PC-9 (cell line): ENCODE measurements around the gene BACH1. TPM values are rescaled to one million over a fixed set of nuclear protein-coding genes. Genes with fewer than 3 reads are reported as not detected.

Experiments used
- BruUV-seq: library from RNA; stranded (reverse); fragments of 400-500 nt; replicated peaks from 2 replicates; lab custom pipeline; 2021; lab: Mats Ljungman, UMichigan
- CTCF ChIA-PET: fragments of 300-600 bp; sonication (Branson Sonifier 250); formaldehyde crosslinking; loops from one replicate; lab custom pipeline; 2022; ENCODE audit warnings: antibody characterized with exemption; lab: Charles Lee
- POLR2A ChIA-PET: fragments of 300-600 bp; sonication (Branson Sonifier 250); formaldehyde crosslinking; loops from one replicate; lab custom pipeline; 2022; ENCODE audit warnings: antibody characterized with exemption; ENCODE audit not compliant: unreplicated experiment; lab: Charles Lee
- DNase-seq, 2 experiments: peaks; one replicate each; pipeline versions ENCODE4 v3.0.0 to v3.0.0-alpha.2; 2015 to 2022; ENCODE audit warnings: mixed read lengths in 1 of 2
- H2AFZ ChIP-seq: fragments of 200-600 bp; sonication (generic); 2 replicates; pipeline ENCODE4 v1.8.1; 2017; ENCODE audit warnings: antibody characterized with exemption
- H3F3A ChIP-seq: fragments of 200-600 bp; sonication (generic); 2 replicates; pipeline ENCODE4 v1.8.1; 2017; ENCODE audit warnings: antibody characterized with exemption, mild to moderate bottlenecking, low read depth; ENCODE audit not compliant: insufficient read depth
- H3K27ac ChIP-seq: fragments of 200-600 bp; sonication (generic); 2 replicates; pipeline ENCODE4 v1.6.1; 2016; ENCODE audit warnings: mixed run types
- H3K27me3 ChIP-seq: fragments of 200-600 bp; sonication (generic); 2 replicates; pipeline ENCODE4 v1.6.1; 2016; ENCODE audit warnings: low read depth, mixed run types; ENCODE audit not compliant: insufficient read depth
- H3K36me3 ChIP-seq: fragments of 200-600 bp; sonication (generic); 2 replicates; pipeline ENCODE4 v1.6.1; 2016; ENCODE audit warnings: low read depth, mixed run types
- H3K4me1 ChIP-seq: fragments of 200-600 bp; sonication (generic); replicated peaks from 2 replicates; pipeline ENCODE4 v1.6.1; 2016; ENCODE audit warnings: mixed run types; ENCODE audit not compliant: insufficient read depth
- H3K4me2 ChIP-seq: fragments of 200-600 bp; sonication (generic); 2 replicates; pipeline ENCODE4 v1.6.1; 2017; ENCODE audit warnings: mixed run types
- H3K4me3 ChIP-seq: fragments of 200-600 bp; sonication (generic); 2 replicates; pipeline ENCODE4 v1.6.1; 2016; ENCODE audit warnings: mixed run types
- H3K79me2 ChIP-seq: fragments of 200-600 bp; sonication (generic); 2 replicates; pipeline ENCODE4 v1.6.1; 2017; ENCODE audit warnings: low read depth, mixed run types
- H3K9me2 ChIP-seq: fragments of 200-600 bp; sonication (generic); 2 replicates; pipeline ENCODE4 v1.8.1; 2017; ENCODE audit warnings: mild to moderate bottlenecking; ENCODE audit not compliant: insufficient read depth
- H3K9me3 ChIP-seq: fragments of 200-600 bp; sonication (generic); 2 replicates; pipeline ENCODE4 v1.8.1; 2016; ENCODE audit warnings: low read depth; ENCODE audit not compliant: insufficient read depth
- H4K20me1 ChIP-seq: fragments of 200-600 bp; sonication (generic); 2 replicates; pipeline ENCODE4 v1.8.1; 2017; ENCODE audit not compliant: insufficient read depth
- CTCF ChIP-seq: fragments of 200-600 bp; sonication (generic); conservative IDR thresholded peaks from 2 replicates; pipeline ENCODE4 v1.6.1; 2017; ENCODE audit warnings: mixed run types, antibody characterized with exemption, mild to moderate bottlenecking, moderate library complexity
- EZH2 ChIP-seq: fragments of 200-600 bp; sonication (generic); IDR thresholded peaks from 2 replicates; pipeline ENCODE4 v1.8.0; 2017; ENCODE audit warnings: antibody characterized with exemption, low read depth
- intact Hi-C: fragments of 100-400 bp; cut with micrococcal nuclease; formaldehyde crosslinking; loops from one replicate; pipeline ENCODE4 v1.10.0; 2022; ENCODE audit not compliant: unreplicated experiment
- total RNA-seq: library from RNA; stranded (reverse); gene quantifications from 2 replicates; pipeline ENCODE4 v1.2.3, GENCODE V29; 2021

The BACH1 gene
- total RNA-seq, 1 experiment from 2014 or later, result 39.9 TPM

GRCh38 chr21:29321932-29322928 is 23.5 kb downstream of the BACH1 start:
- no peaks in the 10 kb centered on the region; the same call in 1 of the 2 replicates for H3K9me3 ChIP-seq
- no peak overlapping the region for H3K27ac ChIP-seq
- CTCF ChIA-PET, result no interaction called here
- DNase-seq, result no peak
- no peaks in the 10 kb centered on the region; the same call in 1 of the 2 replicates for H3F3A ChIP-seq
- no peaks in the 10 kb centered on the region for H3K9me2 ChIP-seq
- no peaks in the 10 kb centered on the region for H3K4me1 ChIP-seq
- H3K4me2 ChIP-seq, result no peak overlapping the region
- peaks cover 31% of the 10 kb centered on the region for H4K20me1 ChIP-seq
- no peak overlapping the region for H3K4me3 ChIP-seq
- intact Hi-C loops, result no loop called here
- H3K79me2 ChIP-seq, result peaks cover 79% of the 10 kb centered on the region
- POLR2A ChIA-PET, result interaction anchor here (0.6 to 0.9 kb wide), 2 partner anchors 60 to 359 kb away, joined by 3 to 5 read pairs; no protein-coding TSS in a partner anchor
- peaks cover 25% of the 10 kb centered on the region for H3K36me3 ChIP-seq
- BruUV-seq, result no TSS peak
- no peaks in the 10 kb centered on the region for H3K27me3 ChIP-seq
- H2AFZ ChIP-seq, result no peak overlapping the region
- TF ChIP-seq EZH2 (no peak), CTCF (no peak)

- no peak for TF ChIP-seq EZH2
- no peak for TF ChIP-seq CTCF
- ChIA-PET POLR2A (interaction anchor here (0.6 kb wide), 1 partner anchor 59 kb away, joined by 3 read pairs; no protein-coding TSS in a partner anchor), CTCF (no interaction called here)
- no peak for DNase-seq
- no peaks in the 10 kb centered on the region for H3K27me3 ChIP-seq
- H3K79me2 ChIP-seq, result peaks cover 72% of the 10 kb centered on the region
- H3K27ac ChIP-seq, result no peak overlapping the region
- H2AFZ ChIP-seq, result no peak overlapping the region
- no peaks in the 10 kb centered on the region for H3K4me1 ChIP-seq
- intact Hi-C loops, result no loop called here
- H3K36me3 ChIP-seq, result peaks cover 33% of the 10 kb centered on the region
- no TSS peak for BruUV-seq
- H3K9me3 ChIP-seq, result no peaks in the 10 kb centered on the region; the same call in 1 of the 2 replicates
- no peaks in the 10 kb centered on the region for H3K9me2 ChIP-seq
- H3K4me2 ChIP-seq, result no peak overlapping the region
- H3F3A ChIP-seq, result no peaks in the 10 kb centered on the region; the same call in 1 of the 2 replicates
- H4K20me1 ChIP-seq, result peaks cover 24% of the 10 kb centered on the region
- H3K4me3 ChIP-seq, result no peak overlapping the region
Observed at GRCh38 chr21:29323189-29323588, 24.5 kb downstream of the BACH1 start.

GRCh38 chr21:29326914-29327554 is 28.3 kb downstream of the BACH1 start:
- Histone ChIP-seq H2AFZ (no peak overlapping the region), H3F3A (peaks cover 11% of the 10 kb centered on the region; the same call in 1 of the 2 replicates), H3K4me1 (no peaks in the 10 kb centered on the region), H3K27ac (no peak overlapping the region), H3K27me3 (no peaks in the 10 kb centered on the region), H3K4me3 (no peak overlapping the region), H3K79me2 (peaks cover 58% of the 10 kb centered on the region), H3K36me3 (peaks cover 41% of the 10 kb centered on the region), H4K20me1 (peaks cover 13% of the 10 kb centered on the region; the same call in 1 of the 2 replicates), H3K4me2 (no peak overlapping the region), H3K9me3 (no peaks in the 10 kb centered on the region; the same call in 1 of the 2 replicates), H3K9me2 (no peaks in the 10 kb centered on the region)
- BruUV-seq, result no TSS peak
- TF ChIP-seq EZH2 (no peak), CTCF (no peak)
- intact Hi-C loops, result no loop called here
- no peak for DNase-seq
- ChIA-PET POLR2A (no interaction called here), CTCF (no interaction called here)
